H1 (cell line): Measurements from ENCODE around the gene MBIP. TPM values are rescaled to one million over a fixed set of nuclear protein-coding genes. Genes with fewer than 3 reads are reported as not detected.

Experiments used
- CTCF ChIA-PET: fragments of 300-600 bp; sonication (Branson Sonifier 250); formaldehyde crosslinking; loops from one replicate; lab custom pipeline; 2021; ENCODE audit not compliant: partially characterized antibody; lab: Charles Lee
- POLR2A ChIA-PET: fragments of 300-600 bp; sonication (Branson Sonifier 250); formaldehyde crosslinking; loops from one replicate; lab custom pipeline; 2021; ENCODE audit warnings: inconsistent platforms; ENCODE audit not compliant: partially characterized antibody; lab: Charles Lee
- DNase-seq, 2 experiments: peaks; one replicate each; pipeline versions ENCODE4 v3.0.0 to v3.0.0-alpha.2; 2010 to 2022; ENCODE audit warnings: low spot score in 2 of 2, low read depth in 1 of 2, mixed read lengths in 1 of 2
- FAIRE-seq: peaks from 2 replicates; lab custom pipeline; 2011; peaks lifted over from hg19 to GRCh38; lab: Jason Lieb, UNC
- H2AFZ ChIP-seq: 2 replicates; pipeline ENCODE4 v1.8.1; 2012; ENCODE audit warnings: low read length, inconsistent platforms
- H2AK5ac ChIP-seq: 2 replicates; pipeline ENCODE4 v1.6.1; 2013; ENCODE audit warnings: low read depth, low read length
- H2BK120ac ChIP-seq: replicated peaks from 2 replicates; pipeline ENCODE3; 2013; ENCODE audit warnings: low read depth, low read length, inconsistent platforms
- H2BK12ac ChIP-seq: 2 replicates; pipeline ENCODE4 v1.6.1; 2013; ENCODE audit warnings: low read depth, low read length
- H2BK15ac ChIP-seq: 2 replicates; pipeline ENCODE4 v1.6.1; 2013; ENCODE audit warnings: low read length
- H2BK20ac ChIP-seq: 2 replicates; pipeline ENCODE4 v1.6.1; 2013; ENCODE audit warnings: low read length
- H2BK5ac ChIP-seq: 2 replicates; pipeline ENCODE4 v1.6.1; 2013; ENCODE audit warnings: low read depth, low read length
- H3K14ac ChIP-seq: 2 replicates; pipeline ENCODE4 v1.6.1; 2013; ENCODE audit warnings: inconsistent platforms; ENCODE audit not compliant: insufficient read length
- H3K18ac ChIP-seq: 2 replicates; pipeline ENCODE4 v1.6.1; 2013; ENCODE audit warnings: low read length; ENCODE audit errors: extremely low read depth
- H3K23ac ChIP-seq: 2 replicates; pipeline ENCODE4 v1.6.1; 2013; ENCODE audit warnings: inconsistent platforms; ENCODE audit not compliant: insufficient read length
- H3K23me2 ChIP-seq: 2 replicates; pipeline ENCODE4 v1.6.1; 2013; ENCODE audit warnings: low read depth, low read length
- H3K27ac ChIP-seq: 2 replicates; pipeline ENCODE4 v1.6.1; 2011; ENCODE audit warnings: low read depth, low read length, inconsistent platforms
- H3K27me3 ChIP-seq, 4 experiments: replicated peaks in 1 of 4; 1 replicate in 1 of 4; 2 replicates in 3 of 4; pipeline versions ENCODE4 v1.6.1 to v1.8.1; 2011 to 2013; ENCODE audit warnings: low read length in 3 of 4, mild to moderate bottlenecking in 3 of 4, inconsistent platforms in 2 of 4, mixed read lengths in 2 of 4, moderate library complexity in 1 of 4; ENCODE audit not compliant: control insufficient read depth in 3 of 4, insufficient read depth in 3 of 4; ENCODE audit errors: extremely low read depth in 1 of 4
- H3K36me3 ChIP-seq, 4 experiments: 2 replicates each; pipeline versions ENCODE4 v1.6.1 to v1.8.1; 2011 to 2013; ENCODE audit warnings: mild to moderate bottlenecking in 4 of 4, low read length in 3 of 4, moderate library complexity in 2 of 4, control low read depth in 1 of 4, inconsistent platforms in 1 of 4; ENCODE audit not compliant: insufficient read depth in 4 of 4, control insufficient read depth in 2 of 4
- H3K4ac ChIP-seq: replicated peaks from 2 replicates; pipeline ENCODE3; 2013; ENCODE audit warnings: low read length, low read depth, mixed read lengths, inconsistent platforms; ENCODE audit not compliant: insufficient read length
- H3K4me1 ChIP-seq, 4 experiments: replicated peaks in 1 of 4; 1 replicate in 1 of 4; 2 replicates in 3 of 4; pipeline versions ENCODE4 v1.6.1 to v1.8.1; 2011 to 2013; ENCODE audit warnings: low read length in 3 of 4, inconsistent platforms in 2 of 4, mixed read lengths in 1 of 4; ENCODE audit not compliant: insufficient read depth in 4 of 4, control insufficient read depth in 3 of 4
- H3K4me2 ChIP-seq, 2 experiments: 2 replicates each; pipeline versions ENCODE4 v1.6.1 to v1.8.1; 2011 to 2013; ENCODE audit warnings: low read depth in 2 of 2, low read length in 2 of 2, control low read depth in 1 of 2, inconsistent platforms in 1 of 2, mild to moderate bottlenecking in 1 of 2; ENCODE audit not compliant: insufficient read depth in 1 of 2
- H3K4me3 ChIP-seq, 4 experiments: fragments of 200-600, 300-600 bp in 1 of 4; sonication (generic), shearing (Covaris generic), sonication (Bioruptor Twin) in 1 of 4; 2 replicates each; pipeline versions ENCODE4 v1.5.1 to v1.8.1; 2011 to 2016; ENCODE audit warnings: low read length in 4 of 4, low read depth in 3 of 4, control low read depth in 2 of 4, inconsistent platforms in 2 of 4, mild to moderate bottlenecking in 2 of 4, mixed read lengths in 1 of 4, moderate library complexity in 1 of 4; ENCODE audit not compliant: insufficient read depth in 2 of 4; ENCODE audit errors: extremely low read depth in 1 of 4
- H3K56ac ChIP-seq: replicated peaks from 2 replicates; pipeline ENCODE3; 2013; ENCODE audit warnings: low read depth, mild to moderate bottlenecking, mixed read lengths, low read length, inconsistent platforms; ENCODE audit not compliant: insufficient read length
- H3K79me1 ChIP-seq: 2 replicates; pipeline ENCODE4 v1.6.1; 2013; ENCODE audit warnings: low read depth, low read length, control low read depth
- H3K79me2 ChIP-seq, 2 experiments: 2 replicates each; pipeline versions ENCODE4 v1.6.1 to v1.8.1; 2012 to 2013; ENCODE audit warnings: low read length in 2 of 2, mild to moderate bottlenecking in 2 of 2, inconsistent platforms in 1 of 2; ENCODE audit not compliant: insufficient read depth in 2 of 2, control insufficient read depth in 1 of 2
- H3K9ac ChIP-seq, 4 experiments: replicated peaks in 1 of 4; 1 replicate in 1 of 4; 2 replicates in 3 of 4; pipeline versions ENCODE4 v1.6.1 to v1.8.1; 2011 to 2013; ENCODE audit warnings: low read depth in 3 of 4, low read length in 3 of 4, control low read depth in 2 of 4, mild to moderate bottlenecking in 2 of 4, moderate library complexity in 2 of 4, inconsistent platforms in 1 of 4; ENCODE audit errors: extremely low read depth in 1 of 4
- H3K9me3 ChIP-seq, 2 experiments: 2 replicates each; pipeline versions ENCODE4 v1.6.1 to v1.8.1; 2012 to 2013; ENCODE audit warnings: mild to moderate bottlenecking in 2 of 2, moderate library complexity in 2 of 2, control low read depth in 1 of 2, inconsistent platforms in 1 of 2, low read depth in 1 of 2, low read length in 1 of 2, mixed read lengths in 1 of 2; ENCODE audit not compliant: insufficient read depth in 2 of 2
- H4K20me1 ChIP-seq, 2 experiments: replicated peaks in 1 of 2; 2 replicates each; pipeline versions ENCODE3 to v1.8.1; 2011 to 2013; ENCODE audit warnings: inconsistent platforms in 2 of 2, low read length in 2 of 2, mild to moderate bottlenecking in 1 of 2; ENCODE audit not compliant: insufficient read depth in 2 of 2, control insufficient read depth in 1 of 2
- H4K5ac ChIP-seq: 2 replicates; pipeline ENCODE4 v1.6.1; 2013; ENCODE audit warnings: low read length, low read depth, mixed read lengths, inconsistent platforms; ENCODE audit not compliant: insufficient read length
- H4K8ac ChIP-seq: 2 replicates; pipeline ENCODE4 v1.8.0; 2013; ENCODE audit warnings: mild to moderate bottlenecking, moderate library complexity, low read length, inconsistent platforms; ENCODE audit not compliant: insufficient read depth; ENCODE audit errors: extremely low read depth
- H4K91ac ChIP-seq: replicated peaks from 2 replicates; pipeline ENCODE3; 2013; ENCODE audit warnings: low read length, mixed read lengths, inconsistent platforms; ENCODE audit not compliant: insufficient read length
- RXRA ChIP-seq: IDR thresholded peaks from 2 replicates; pipeline ENCODE4 v1.6.1; 2011; ENCODE audit warnings: low read depth, mild to moderate bottlenecking, low read length, moderate library complexity; ENCODE audit not compliant: insufficient read depth
- polyA plus RNA-seq, 7 experiments: library from polyadenylated mRNA; depleted of rRNA in 3 of 7; stranded (reverse) in 5 of 7; unstranded in 2 of 7; fragments of >200 nt in 5 of 7; fragments of 200-250 nt in 2 of 7; gene quantifications; 1 replicate in 5 of 7; 2 replicates in 1 of 7; 4 replicates in 1 of 7; pipeline versions ENCODE4 v1.2.1 to v1.2.3, GENCODE V29; 2011 to 2013; ENCODE audit warnings: missing spikeins in 2 of 7, mixed read lengths in 2 of 7
- total RNA-seq: library from RNA; stranded (reverse); fragmentation: NEBNext Ultra II Directional; extraction: Animal tissue kit (Norgen Biotek cat#: 25700); gene quantifications from 2 replicates; pipeline ENCODE4 v1.2.1, GENCODE V29; 2021

MBIP gene
- total and polyA plus RNA-seq, 2 of the 8 experiments (the other 6 are each of a cell fraction or from before 2014, with no cell fraction given), result 15.0 to 27.4 TPM

DNA sequence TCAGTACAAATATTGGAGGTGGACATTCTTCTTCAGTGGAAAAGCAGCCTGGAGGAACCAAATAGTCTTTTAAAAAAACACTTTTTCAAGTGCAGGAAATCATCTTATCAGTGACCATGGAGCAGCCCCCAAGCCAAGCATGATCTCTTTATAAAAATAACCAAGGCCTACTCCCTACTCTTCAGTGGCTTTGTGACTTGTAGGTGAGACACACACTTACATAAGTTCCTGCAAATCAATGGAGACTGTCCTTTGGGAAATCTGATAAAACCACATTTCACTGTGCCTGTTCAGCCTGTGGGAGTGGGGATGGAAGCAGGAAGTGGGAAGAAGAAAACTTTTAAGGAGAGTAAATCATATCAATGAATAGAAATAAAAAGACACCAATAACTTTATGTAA lies 56.3 kb downstream of the MBIP start:
- H3K27me3 ChIP-seq, result no peaks in the 10 kb centered on the region
- no peak overlapping the region for H2BK20ac ChIP-seq
- no peaks in the 10 kb centered on the region for H3K36me3 ChIP-seq
- ChIA-PET CTCF (interaction anchor here (1.1 kb wide), 1 partner anchor 10 kb away, joined by 5 read pairs; no protein-coding TSS in a partner anchor), POLR2A (no interaction called here)
- H3K4ac ChIP-seq, result no peak overlapping the region
- H3K23me2 ChIP-seq, result no peaks in the 10 kb centered on the region
- no peak overlapping the region for H3K18ac ChIP-seq
- no peak overlapping the region for H4K91ac ChIP-seq
- H3K27ac ChIP-seq, result no peak overlapping the region
- H2BK15ac ChIP-seq, result no peak overlapping the region
- H3K23ac ChIP-seq, result no peak overlapping the region
- H3K14ac ChIP-seq, result no peak overlapping the region
- no peak overlapping the region for H3K4me3 ChIP-seq
- no peak overlapping the region for H4K8ac ChIP-seq
- TF ChIP-seq RXRA, result no peak
- no peaks in the 10 kb centered on the region for H3K79me2 ChIP-seq
- no peaks in the 10 kb centered on the region for H3K79me1 ChIP-seq
- H3K9ac ChIP-seq, result no peak overlapping the region
- H2BK120ac ChIP-seq, result no peak overlapping the region
- H3K4me1 ChIP-seq, result peaks cover 3 to 11% (median 5%) of the 10 kb centered on the region in 4 experiments; a peak in 5 of 7 replicates
- no peak overlapping the region for H2BK5ac ChIP-seq
- H3K4me2 ChIP-seq, result no peak overlapping the region
- H2AFZ ChIP-seq, result no peak overlapping the region
- DNase-seq (no peak), FAIRE-seq (no peak)
- no peak overlapping the region for H2BK12ac ChIP-seq
- H4K5ac ChIP-seq, result no peak overlapping the region
- no peak overlapping the region for H2AK5ac ChIP-seq
- H4K20me1 ChIP-seq, result no peaks in the 10 kb centered on the region
- no peak overlapping the region for H3K56ac ChIP-seq
- no peaks in the 10 kb centered on the region for H3K9me3 ChIP-seq
